Astrocyte (in vitro differentiated cells and primary cell): Measurements from ENCODE around the gene COG3. TPM values are rescaled to one million over a fixed set of nuclear protein-coding genes. Genes with fewer than 3 reads are reported as not detected.

ENCODE experiments used
- DNase-seq: peaks from one replicate; pipeline ENCODE4 v3.0.0-alpha.2; 2010; ENCODE audit warnings: low read depth
- FAIRE-seq: peaks from 2 replicates; lab custom pipeline; 2011; peaks lifted over from hg19 to GRCh38; lab: Jason Lieb, UNC
- H2AFZ ChIP-seq: 2 replicates; pipeline ENCODE4 v1.6.0; 2012; ENCODE audit warnings: low read depth, low read length, inconsistent platforms
- H3K27ac ChIP-seq: 2 replicates; pipeline ENCODE4 v1.5.1; 2011; ENCODE audit warnings: low read depth, low read length, inconsistent platforms
- H3K27me3 ChIP-seq: 2 replicates; pipeline ENCODE4 v1.6.0; 2011; ENCODE audit warnings: low read length, inconsistent platforms; ENCODE audit not compliant: insufficient read depth
- H3K36me3 ChIP-seq: 2 replicates; pipeline ENCODE4 v1.5.1; 2011; ENCODE audit warnings: low read length, inconsistent platforms; ENCODE audit not compliant: insufficient read depth
- H3K4me1 ChIP-seq: 2 replicates; pipeline ENCODE4 v1.5.1; 2011; ENCODE audit warnings: low read length, inconsistent platforms; ENCODE audit not compliant: insufficient read depth
- H3K4me2 ChIP-seq: 2 replicates; pipeline ENCODE4 v1.6.0; 2012; ENCODE audit warnings: low read length, inconsistent platforms
- H3K4me3 ChIP-seq: 2 replicates; pipeline ENCODE4 v1.5.1; 2011; ENCODE audit warnings: low read depth, mild to moderate bottlenecking, low read length, inconsistent platforms; ENCODE audit not compliant: insufficient read depth
- H3K79me2 ChIP-seq: 2 replicates; pipeline ENCODE4 v1.6.0; 2012; ENCODE audit warnings: mild to moderate bottlenecking, low read length, inconsistent platforms; ENCODE audit not compliant: insufficient read depth
- H3K9ac ChIP-seq: 2 replicates; pipeline ENCODE4 v1.6.0; 2012; ENCODE audit warnings: mild to moderate bottlenecking, low read length, inconsistent platforms
- H3K9me3 ChIP-seq: 2 replicates; pipeline ENCODE4 v1.5.1; 2012; ENCODE audit warnings: low read depth, mild to moderate bottlenecking, low read length, inconsistent platforms; ENCODE audit not compliant: insufficient read depth
- H4K20me1 ChIP-seq: 2 replicates; pipeline ENCODE4 v1.6.0; 2012; ENCODE audit warnings: low read length, inconsistent platforms; ENCODE audit not compliant: insufficient read depth
- H3K27ac Mint-ChIP-seq: one replicate; pipeline ENCODE4 v1.8.0; 2021; ENCODE audit warnings: mild to moderate bottlenecking, mixed read lengths; ENCODE audit not compliant: unreplicated experiment
- H3K27me3 Mint-ChIP-seq: one replicate; pipeline ENCODE4 v1.8.0; 2021; ENCODE audit warnings: low read depth, mixed read lengths; ENCODE audit not compliant: unreplicated experiment
- H3K36me3 Mint-ChIP-seq: one replicate; pipeline ENCODE4 v1.8.0; 2021; ENCODE audit warnings: low read depth, mixed read lengths; ENCODE audit not compliant: unreplicated experiment
- H3K4me1 Mint-ChIP-seq: one replicate; pipeline ENCODE4 v1.8.0; 2021; ENCODE audit warnings: low read depth, mixed read lengths; ENCODE audit not compliant: unreplicated experiment
- H3K4me3 Mint-ChIP-seq: one replicate; pipeline ENCODE4 v1.8.0; 2021; ENCODE audit warnings: mild to moderate bottlenecking, moderate library complexity, mixed read lengths; ENCODE audit not compliant: unreplicated experiment
- H3K9me3 Mint-ChIP-seq: one replicate; pipeline ENCODE4 v1.8.0; 2021; ENCODE audit warnings: mild to moderate bottlenecking, mixed read lengths; ENCODE audit not compliant: unreplicated experiment
- CTCF ChIP-seq: IDR thresholded peaks from 2 replicates; pipeline ENCODE4 v1.5.1; 2011; ENCODE audit warnings: low read depth, mild to moderate bottlenecking, inconsistent platforms, low read length, moderate library complexity; ENCODE audit not compliant: insufficient read depth
- EZH2 ChIP-seq: IDR thresholded peaks from 2 replicates; pipeline ENCODE4 v1.6.1; 2012; ENCODE audit warnings: mild to moderate bottlenecking, low read length, inconsistent platforms; ENCODE audit not compliant: insufficient read depth
- total RNA-seq: library from RNA; stranded (reverse); gene quantifications from 2 replicates; pipeline ENCODE4 v1.2.1, GENCODE V29; 2021

The COG3 gene
- total RNA-seq, 1 donor from 2014 or later, result 24.9 TPM

- Histone ChIP-seq H3K4me2 (no peak overlapping the region), H3K36me3 (no peaks in the 10 kb centered on the region), H3K4me3 (no peak overlapping the region), H3K9me3 (no peaks in the 10 kb centered on the region), H4K20me1 (no peaks in the 10 kb centered on the region), H3K9ac (no peak overlapping the region), H3K27ac (no peak overlapping the region), H2AFZ (no peak overlapping the region), H3K27me3 (no peaks in the 10 kb centered on the region), H3K4me1 (peaks cover 4% of the 10 kb centered on the region), H3K79me2 (no peaks in the 10 kb centered on the region)
- H3K36me3 Mint-ChIP-seq, result no peaks in the 10 kb centered on the region
- no peak for DNase-seq
- no peaks in the 10 kb centered on the region for H3K9me3 Mint-ChIP-seq
- TF ChIP-seq EZH2 (no peak), CTCF (no peak)
- H3K27ac Mint-ChIP-seq, result no peak overlapping the region
- peaks cover 11% of the 10 kb centered on the region for H3K4me1 Mint-ChIP-seq
- H3K27me3 Mint-ChIP-seq, result peaks cover 1% of the 10 kb centered on the region
- H3K4me3 Mint-ChIP-seq, result no peak overlapping the region
- no peak for FAIRE-seq
Observed at GRCh38 chr13:45439008-45439407, 25.7 kb upstream of the COG3 start.

GRCh38 chr13:45439781-45440462, 24.8 kb upstream of the COG3 start:
- TF ChIP-seq EZH2, result no peak
- no peak for TF ChIP-seq CTCF
- no peaks in the 10 kb centered on the region for H3K79me2 ChIP-seq
- no peak overlapping the region for H3K27ac ChIP-seq
- no peak for DNase-seq
- FAIRE-seq, result no peak
- H3K4me1 Mint-ChIP-seq, result peaks cover 11% of the 10 kb centered on the region
- H3K9me3 ChIP-seq, result no peaks in the 10 kb centered on the region
- peak overlapping the region; percentile 53 for H3K27ac Mint-ChIP-seq
- peak overlapping the region; percentile 34 for H3K4me2 ChIP-seq
- peaks cover 4% of the 10 kb centered on the region for H3K4me1 ChIP-seq
- no peak overlapping the region for H3K4me3 Mint-ChIP-seq
- H3K4me3 ChIP-seq, result no peak overlapping the region
- H3K9me3 Mint-ChIP-seq, result no peaks in the 10 kb centered on the region
- H4K20me1 ChIP-seq, result no peaks in the 10 kb centered on the region
- no peak overlapping the region for H3K9ac ChIP-seq
- no peaks in the 10 kb centered on the region for H3K36me3 ChIP-seq
- no peaks in the 10 kb centered on the region for H3K27me3 ChIP-seq
- H3K27me3 Mint-ChIP-seq, result peaks cover 5% of the 10 kb centered on the region
- no peaks in the 10 kb centered on the region for H3K36me3 Mint-ChIP-seq
- H2AFZ ChIP-seq, result no peak overlapping the region

- Mint-ChIP-seq H3K36me3 (no peaks in the 10 kb centered on the region), H3K9me3 (no peaks in the 10 kb centered on the region), H3K27ac (no peak overlapping the region), H3K4me1 (peaks cover 18% of the 10 kb centered on the region), H3K27me3 (peaks cover 6% of the 10 kb centered on the region), H3K4me3 (no peak overlapping the region)
- FAIRE-seq (no peak), DNase-seq (peak; percentile 17)
- H3K4me1 ChIP-seq, result peaks cover 4% of the 10 kb centered on the region
- H4K20me1 ChIP-seq, result no peaks in the 10 kb centered on the region
- H3K9ac ChIP-seq, result no peak overlapping the region
- no peaks in the 10 kb centered on the region for H3K79me2 ChIP-seq
- no peak overlapping the region for H3K27ac ChIP-seq
- H3K27me3 ChIP-seq, result no peaks in the 10 kb centered on the region
- H3K9me3 ChIP-seq, result no peaks in the 10 kb centered on the region
- H2AFZ ChIP-seq, result no peak overlapping the region
- H3K4me3 ChIP-seq, result no peak overlapping the region
- H3K4me2 ChIP-seq, result peak overlapping the region; percentile 9
- TF ChIP-seq EZH2 (no peak), CTCF (no peak)
- no peaks in the 10 kb centered on the region for H3K36me3 ChIP-seq
Observed at GRCh38 chr13:45441633-45442032, 23.1 kb upstream of the COG3 start.
